OCI-LY1 (cell line): ENCODE data around the gene TRAPPC12.

Experiments used
- H2AFZ ChIP-seq: fragments of 200-600 bp; sonication (generic), shearing (Covaris generic); 2 replicates; pipeline ENCODE4 v1.6.0; 2014; ENCODE audit warnings: antibody characterized with exemption, mild to moderate bottlenecking, low read length
- H3F3A ChIP-seq: fragments of 200-600 bp; sonication (generic), shearing (Covaris generic); 2 replicates; pipeline ENCODE4 v1.6.0; 2014; ENCODE audit warnings: mild to moderate bottlenecking, antibody characterized with exemption, low read length, moderate library complexity; ENCODE audit not compliant: insufficient read depth
- H3K27ac ChIP-seq: fragments of 200-600 bp; sonication (generic); 2 replicates; pipeline ENCODE4 v1.5.1; 2014; ENCODE audit warnings: low read length, mixed run types, mild to moderate bottlenecking, low read depth; ENCODE audit not compliant: poor library complexity, severe bottlenecking
- H3K27me3 ChIP-seq: fragments of 200-600 bp; sonication (generic); 2 replicates; pipeline ENCODE4 v1.6.0; 2014; ENCODE audit warnings: antibody characterized with exemption, mild to moderate bottlenecking, low read length, moderate library complexity; ENCODE audit not compliant: insufficient read depth
- H3K36me3 ChIP-seq: fragments of 200-600 bp; sonication (generic); 2 replicates; pipeline ENCODE4 v1.6.1; 2014; ENCODE audit warnings: mild to moderate bottlenecking, antibody characterized with exemption, low read length, moderate library complexity, mixed read lengths; ENCODE audit not compliant: insufficient read depth
- H3K4me1 ChIP-seq: fragments of 200-600 bp; sonication (generic); 2 replicates; pipeline ENCODE4 v1.5.1; 2014; ENCODE audit warnings: mild to moderate bottlenecking, low read length, moderate library complexity; ENCODE audit not compliant: insufficient read depth, severe bottlenecking
- H3K4me2 ChIP-seq: fragments of 200-600 bp; sonication (generic), shearing (Covaris generic); 2 replicates; pipeline ENCODE4 v1.6.1; 2014; ENCODE audit warnings: low read length
- H3K4me3 ChIP-seq: fragments of 200-600 bp; sonication (generic); 2 replicates; pipeline ENCODE4 v1.5.1; 2014; ENCODE audit warnings: low read length, low read depth, mild to moderate bottlenecking, mixed read lengths; ENCODE audit not compliant: poor library complexity, severe bottlenecking
- H3K79me2 ChIP-seq: fragments of 200-600 bp; shearing (Covaris generic); 2 replicates; pipeline ENCODE4 v1.6.1; 2016; ENCODE audit warnings: mixed run types, low read length, mixed read lengths; ENCODE audit not compliant: insufficient read depth
- H3K9ac ChIP-seq: fragments of 200-600 bp; sonication (generic), shearing (Covaris generic); 2 replicates; pipeline ENCODE4 v1.6.1; 2014; ENCODE audit warnings: mild to moderate bottlenecking, low read length, mixed read lengths
- H3K9me2 ChIP-seq: fragments of 200-600 bp; sonication (generic), shearing (Covaris generic); 2 replicates; pipeline ENCODE4 v1.6.1; 2014; ENCODE audit warnings: low read depth, mild to moderate bottlenecking, low read length, mixed read lengths
- H3K9me3 ChIP-seq: fragments of 200-600 bp; shearing (Covaris generic); 2 replicates; pipeline ENCODE4 v1.6.1; 2014; ENCODE audit warnings: low read length, mixed read lengths
- H4K20me1 ChIP-seq: fragments of 200-600 bp; sonication (generic), shearing (Covaris generic); 2 replicates; pipeline ENCODE4 v1.6.0; 2016; ENCODE audit warnings: mild to moderate bottlenecking, low read length; ENCODE audit not compliant: insufficient read depth
- EZH2 ChIP-seq: fragments of 200-600 bp; sonication (generic), shearing (Covaris generic); IDR thresholded peaks from 2 replicates; pipeline ENCODE4 v1.8.0; 2017; ENCODE audit warnings: borderline replicate concordance, mixed run types, mild to moderate bottlenecking, antibody characterized with exemption, low read length, moderate library complexity, mixed read lengths
- TF ChIP-seq, protein P1 (sequence below): fragments of 200-600 bp; sonication (generic), shearing (Covaris generic); IDR thresholded peaks from 2 replicates; pipeline ENCODE4 v1.5.1; 2017; ENCODE audit warnings: mild to moderate bottlenecking, antibody characterized with exemption, low read length, moderate library complexity, mixed read lengths

Gene TRAPPC12

GRCh38 chr2:3344897-3345296, 34.6 kb upstream of the TRAPPC12 start:
- H3K4me2 ChIP-seq, result no peak overlapping the region
- no peaks in the 10 kb centered on the region for H3K9me3 ChIP-seq
- no peak overlapping the region for H2AFZ ChIP-seq
- TF ChIP-seq EZH2, result no peak
- TF ChIP-seq, protein P1, sequence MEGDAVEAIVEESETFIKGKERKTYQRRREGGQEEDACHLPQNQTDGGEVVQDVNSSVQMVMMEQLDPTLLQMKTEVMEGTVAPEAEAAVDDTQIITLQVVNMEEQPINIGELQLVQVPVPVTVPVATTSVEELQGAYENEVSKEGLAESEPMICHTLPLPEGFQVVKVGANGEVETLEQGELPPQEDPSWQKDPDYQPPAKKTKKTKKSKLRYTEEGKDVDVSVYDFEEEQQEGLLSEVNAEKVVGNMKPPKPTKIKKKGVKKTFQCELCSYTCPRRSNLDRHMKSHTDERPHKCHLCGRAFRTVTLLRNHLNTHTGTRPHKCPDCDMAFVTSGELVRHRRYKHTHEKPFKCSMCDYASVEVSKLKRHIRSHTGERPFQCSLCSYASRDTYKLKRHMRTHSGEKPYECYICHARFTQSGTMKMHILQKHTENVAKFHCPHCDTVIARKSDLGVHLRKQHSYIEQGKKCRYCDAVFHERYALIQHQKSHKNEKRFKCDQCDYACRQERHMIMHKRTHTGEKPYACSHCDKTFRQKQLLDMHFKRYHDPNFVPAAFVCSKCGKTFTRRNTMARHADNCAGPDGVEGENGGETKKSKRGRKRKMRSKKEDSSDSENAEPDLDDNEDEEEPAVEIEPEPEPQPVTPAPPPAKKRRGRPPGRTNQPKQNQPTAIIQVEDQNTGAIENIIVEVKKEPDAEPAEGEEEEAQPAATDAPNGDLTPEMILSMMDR, result no peak
- no peaks in the 10 kb centered on the region for H3K79me2 ChIP-seq
- H3K9me2 ChIP-seq, result no peaks in the 10 kb centered on the region
- no peaks in the 10 kb centered on the region for H3F3A ChIP-seq
- no peak overlapping the region for H3K9ac ChIP-seq
- no peaks in the 10 kb centered on the region for H3K4me1 ChIP-seq
- H3K4me3 ChIP-seq, result no peak overlapping the region
- H3K36me3 ChIP-seq, result peaks cover 33% of the 10 kb centered on the region
- no peaks in the 10 kb centered on the region for H3K27me3 ChIP-seq
- no peak overlapping the region for H3K27ac ChIP-seq
- no peaks in the 10 kb centered on the region for H4K20me1 ChIP-seq

DNA sequence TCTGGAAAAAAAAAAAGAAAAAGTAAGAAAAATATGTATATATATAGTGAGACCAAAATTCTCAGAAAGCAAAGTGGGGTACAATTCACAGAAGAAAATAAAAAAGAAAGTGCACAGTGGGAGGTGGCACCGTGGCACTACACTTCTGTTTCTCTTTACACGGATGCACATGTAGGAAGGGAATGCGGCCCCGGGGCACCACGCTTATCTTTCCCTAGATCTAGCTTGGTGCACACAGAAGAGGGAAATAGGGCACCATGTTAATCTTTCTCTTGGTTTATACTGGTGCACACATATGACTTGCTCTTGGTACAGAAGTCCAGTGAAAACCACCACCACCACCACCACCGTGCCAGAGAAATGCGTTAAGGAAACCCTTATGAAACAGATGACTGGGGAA, 33.9 kb upstream of the TRAPPC12 start:
- no peak overlapping the region for H3K4me3 ChIP-seq
- H2AFZ ChIP-seq, result no peak overlapping the region
- no peak overlapping the region for H3K27ac ChIP-seq
- TF ChIP-seq, protein P1, result no peak
- TF ChIP-seq EZH2, result no peak
- H4K20me1 ChIP-seq, result no peaks in the 10 kb centered on the region
- no peaks in the 10 kb centered on the region for H3K79me2 ChIP-seq
- no peaks in the 10 kb centered on the region for H3F3A ChIP-seq
- no peaks in the 10 kb centered on the region for H3K9me3 ChIP-seq
- H3K4me2 ChIP-seq, result no peak overlapping the region
- H3K9me2 ChIP-seq, result no peaks in the 10 kb centered on the region
- no peak overlapping the region for H3K9ac ChIP-seq
- no peaks in the 10 kb centered on the region for H3K27me3 ChIP-seq
- H3K4me1 ChIP-seq, result no peaks in the 10 kb centered on the region
- H3K36me3 ChIP-seq, result peaks cover 40% of the 10 kb centered on the region

DNA sequence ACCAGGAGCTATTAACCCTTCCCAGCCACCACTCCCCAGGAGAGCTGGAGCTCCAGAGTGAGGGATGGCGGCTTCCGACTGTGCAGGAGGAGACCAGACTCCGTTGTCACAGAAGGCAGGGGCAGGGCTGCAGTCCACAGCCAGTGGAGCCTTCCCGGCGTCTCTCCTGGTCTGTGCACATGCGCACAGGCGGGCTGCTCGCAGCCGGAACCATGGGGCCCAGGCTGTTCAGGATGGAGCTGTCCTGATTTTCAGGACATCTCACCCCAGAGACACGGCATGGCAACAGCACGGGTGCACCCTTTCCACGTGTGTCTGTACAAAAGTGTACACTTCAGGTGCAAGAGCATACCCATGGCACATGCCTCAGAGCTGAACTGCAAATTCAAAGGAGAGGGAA, 30.7 kb upstream of the TRAPPC12 start:
- H2AFZ ChIP-seq, result no peak overlapping the region
- H3K27ac ChIP-seq, result no peak overlapping the region
- H3K4me1 ChIP-seq, result no peaks in the 10 kb centered on the region
- H3K9me2 ChIP-seq, result no peaks in the 10 kb centered on the region
- TF ChIP-seq EZH2, result no peak
- TF ChIP-seq, protein P1, result no peak
- no peaks in the 10 kb centered on the region for H3K27me3 ChIP-seq
- H3F3A ChIP-seq, result no peaks in the 10 kb centered on the region
- no peaks in the 10 kb centered on the region for H3K79me2 ChIP-seq
- no peaks in the 10 kb centered on the region for H4K20me1 ChIP-seq
- H3K36me3 ChIP-seq, result peaks cover 62% of the 10 kb centered on the region
- H3K4me3 ChIP-seq, result no peak overlapping the region
- no peak overlapping the region for H3K9ac ChIP-seq
- H3K4me2 ChIP-seq, result no peak overlapping the region
- no peaks in the 10 kb centered on the region for H3K9me3 ChIP-seq
